ENCODE results near the gene CTDSPL. TPM values are rescaled to one million over a fixed set of nuclear protein-coding genes. Genes with fewer than 3 reads are reported as not detected.
A peak's percentile ranks its signal among the peaks of the same experiment; 100 is the strongest.

CTDSPL gene
- total and polyA plus RNA-seq, 2 of the 13 experiments (the other 11 are each of a cell fraction or from before 2014, with no cell fraction given): 26.1 to 142 TPM

DNA sequence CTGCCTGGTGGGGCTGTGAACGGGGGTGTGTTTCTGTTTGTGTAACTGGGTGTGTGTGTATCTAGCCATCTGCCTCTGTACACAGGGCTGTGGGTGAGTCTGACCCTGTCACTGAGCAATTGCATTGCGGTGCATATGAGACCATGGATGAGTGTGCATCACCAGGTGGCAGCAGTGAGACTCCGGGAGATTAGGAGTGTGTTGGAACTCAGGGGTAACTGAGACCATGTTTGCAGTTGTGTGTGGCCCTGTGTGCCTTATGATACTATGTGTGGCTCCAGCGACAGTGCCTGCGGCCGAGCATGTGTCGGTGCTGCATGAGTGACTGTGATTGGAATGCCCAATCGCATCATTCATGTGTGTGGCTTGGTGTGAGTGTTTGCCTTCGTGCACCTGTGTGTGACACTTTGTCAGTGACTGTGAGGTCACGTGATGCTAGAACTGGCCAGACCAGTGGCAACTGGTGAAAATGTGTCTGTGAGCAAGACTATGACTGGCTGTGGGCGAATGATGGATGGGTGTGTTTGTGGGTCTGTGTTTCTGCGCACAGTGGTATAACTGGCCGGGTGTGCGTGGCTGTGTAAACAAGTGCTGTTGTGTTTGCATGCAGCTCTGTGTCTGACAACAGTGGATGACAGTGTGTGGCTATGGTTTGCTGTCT is 142.9 kb downstream of the CTDSPL start (continued):
- TF ChIP-seq, protein P1, sequence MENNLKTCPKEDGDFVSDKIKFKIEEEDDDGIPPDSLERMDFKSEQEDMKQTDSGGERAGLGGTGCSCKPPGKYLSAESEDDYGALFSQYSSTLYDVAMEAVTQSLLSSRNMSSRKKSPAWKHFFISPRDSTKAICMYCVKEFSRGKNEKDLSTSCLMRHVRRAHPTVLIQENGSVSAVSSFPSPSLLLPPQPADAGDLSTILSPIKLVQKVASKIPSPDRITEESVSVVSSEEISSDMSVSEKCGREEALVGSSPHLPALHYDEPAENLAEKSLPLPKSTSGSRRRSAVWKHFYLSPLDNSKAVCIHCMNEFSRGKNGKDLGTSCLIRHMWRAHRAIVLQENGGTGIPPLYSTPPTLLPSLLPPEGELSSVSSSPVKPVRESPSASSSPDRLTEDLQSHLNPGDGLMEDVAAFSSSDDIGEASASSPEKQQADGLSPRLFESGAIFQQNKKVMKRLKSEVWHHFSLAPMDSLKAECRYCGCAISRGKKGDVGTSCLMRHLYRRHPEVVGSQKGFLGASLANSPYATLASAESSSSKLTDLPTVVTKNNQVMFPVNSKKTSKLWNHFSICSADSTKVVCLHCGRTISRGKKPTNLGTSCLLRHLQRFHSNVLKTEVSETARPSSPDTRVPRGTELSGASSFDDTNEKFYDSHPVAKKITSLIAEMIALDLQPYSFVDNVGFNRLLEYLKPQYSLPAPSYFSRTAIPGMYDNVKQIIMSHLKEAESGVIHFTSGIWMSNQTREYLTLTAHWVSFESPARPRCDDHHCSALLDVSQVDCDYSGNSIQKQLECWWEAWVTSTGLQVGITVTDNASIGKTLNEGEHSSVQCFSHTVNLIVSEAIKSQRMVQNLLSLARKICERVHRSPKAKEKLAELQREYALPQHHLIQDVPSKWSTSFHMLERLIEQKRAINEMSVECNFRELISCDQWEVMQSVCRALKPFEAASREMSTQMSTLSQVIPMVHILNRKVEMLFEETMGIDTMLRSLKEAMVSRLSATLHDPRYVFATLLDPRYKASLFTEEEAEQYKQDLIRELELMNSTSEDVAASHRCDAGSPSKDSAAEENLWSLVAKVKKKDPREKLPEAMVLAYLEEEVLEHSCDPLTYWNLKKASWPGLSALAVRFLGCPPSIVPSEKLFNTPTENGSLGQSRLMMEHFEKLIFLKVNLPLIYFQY (CRISPR knock-in tag; IDR thresholded peaks at IDR 0.05; ENCODE audit: borderline replicate concordance): peak; percentile 55; the same call in 1 of the 2 replicates
- TF ChIP-seq ZNF543 (CRISPR knock-in tag; IDR thresholded peaks at IDR 0.05): no peak; the same call in 1 of the 2 replicates
- peak; percentile 48; the same call in 1 of the 2 replicates for TF ChIP-seq CREB1 (IDR thresholded peaks at IDR 0.05)
- no peak for TF ChIP-seq CREB1 (CRISPR knock-in tag; IDR thresholded peaks at IDR 0.05)
- TF ChIP-seq ZBTB3 (CRISPR knock-in tag; IDR thresholded peaks at IDR 0.05; ENCODE audit: borderline replicate concordance, low read depth): no peak
- TF ChIP-seq, protein P2, sequence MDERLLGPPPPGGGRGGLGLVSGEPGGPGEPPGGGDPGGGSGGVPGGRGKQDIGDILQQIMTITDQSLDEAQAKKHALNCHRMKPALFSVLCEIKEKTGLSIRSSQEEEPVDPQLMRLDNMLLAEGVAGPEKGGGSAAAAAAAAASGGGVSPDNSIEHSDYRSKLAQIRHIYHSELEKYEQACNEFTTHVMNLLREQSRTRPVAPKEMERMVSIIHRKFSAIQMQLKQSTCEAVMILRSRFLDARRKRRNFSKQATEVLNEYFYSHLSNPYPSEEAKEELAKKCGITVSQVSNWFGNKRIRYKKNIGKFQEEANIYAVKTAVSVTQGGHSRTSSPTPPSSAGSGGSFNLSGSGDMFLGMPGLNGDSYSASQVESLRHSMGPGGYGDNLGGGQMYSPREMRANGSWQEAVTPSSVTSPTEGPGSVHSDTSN (CRISPR knock-in tag; IDR thresholded peaks at IDR 0.05): no peak
- TF ChIP-seq HDAC2 (CRISPR knock-in tag; IDR thresholded peaks at IDR 0.05): peak; percentile 75; the same call in 1 of the 2 replicates
- no peak for TF ChIP-seq IKZF1 (IDR thresholded peaks at IDR 0.05)
- TF ChIP-seq NONO (IDR thresholded peaks at IDR 0.05): no peak
- peak; percentile 52 for TF ChIP-seq NONO (CRISPR knock-in tag; conservative IDR thresholded peaks at IDR 0.05)
- TF ChIP-seq, protein P3, sequence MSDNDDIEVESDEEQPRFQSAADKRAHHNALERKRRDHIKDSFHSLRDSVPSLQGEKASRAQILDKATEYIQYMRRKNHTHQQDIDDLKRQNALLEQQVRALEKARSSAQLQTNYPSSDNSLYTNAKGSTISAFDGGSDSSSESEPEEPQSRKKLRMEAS (IDR thresholded peaks at IDR 0.05): peak; percentile 72; the same call in 1 of the 2 replicates
- TF ChIP-seq, protein P4, sequence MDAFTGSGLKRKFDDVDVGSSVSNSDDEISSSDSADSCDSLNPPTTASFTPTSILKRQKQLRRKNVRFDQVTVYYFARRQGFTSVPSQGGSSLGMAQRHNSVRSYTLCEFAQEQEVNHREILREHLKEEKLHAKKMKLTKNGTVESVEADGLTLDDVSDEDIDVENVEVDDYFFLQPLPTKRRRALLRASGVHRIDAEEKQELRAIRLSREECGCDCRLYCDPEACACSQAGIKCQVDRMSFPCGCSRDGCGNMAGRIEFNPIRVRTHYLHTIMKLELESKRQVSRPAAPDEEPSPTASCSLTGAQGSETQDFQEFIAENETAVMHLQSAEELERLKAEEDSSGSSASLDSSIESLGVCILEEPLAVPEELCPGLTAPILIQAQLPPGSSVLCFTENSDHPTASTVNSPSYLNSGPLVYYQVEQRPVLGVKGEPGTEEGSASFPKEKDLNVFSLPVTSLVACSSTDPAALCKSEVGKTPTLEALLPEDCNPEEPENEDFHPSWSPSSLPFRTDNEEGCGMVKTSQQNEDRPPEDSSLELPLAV (CRISPR knock-in tag; conservative IDR thresholded peaks at IDR 0.05; ENCODE audit: low read depth): no peak; the same call in 1 of the 2 replicates
- no peak for TF ChIP-seq MBD4 (IDR thresholded peaks at IDR 0.05; ENCODE audit: borderline replicate concordance, low read length)
- TF ChIP-seq CREM (IDR thresholded peaks at IDR 0.05): no peak; the same call in 1 of the 2 replicates
- no peak for TF ChIP-seq CREM (CRISPR knock-in tag; IDR thresholded peaks at IDR 0.05)
- no peak for TF ChIP-seq TCF7 (IDR thresholded peaks at IDR 0.05; ENCODE audit: low read depth)
- no peak for TF ChIP-seq ZNF484 (CRISPR knock-in tag; IDR thresholded peaks at IDR 0.05; ENCODE audit: borderline replicate concordance, low read depth)
- TF ChIP-seq, protein P5, sequence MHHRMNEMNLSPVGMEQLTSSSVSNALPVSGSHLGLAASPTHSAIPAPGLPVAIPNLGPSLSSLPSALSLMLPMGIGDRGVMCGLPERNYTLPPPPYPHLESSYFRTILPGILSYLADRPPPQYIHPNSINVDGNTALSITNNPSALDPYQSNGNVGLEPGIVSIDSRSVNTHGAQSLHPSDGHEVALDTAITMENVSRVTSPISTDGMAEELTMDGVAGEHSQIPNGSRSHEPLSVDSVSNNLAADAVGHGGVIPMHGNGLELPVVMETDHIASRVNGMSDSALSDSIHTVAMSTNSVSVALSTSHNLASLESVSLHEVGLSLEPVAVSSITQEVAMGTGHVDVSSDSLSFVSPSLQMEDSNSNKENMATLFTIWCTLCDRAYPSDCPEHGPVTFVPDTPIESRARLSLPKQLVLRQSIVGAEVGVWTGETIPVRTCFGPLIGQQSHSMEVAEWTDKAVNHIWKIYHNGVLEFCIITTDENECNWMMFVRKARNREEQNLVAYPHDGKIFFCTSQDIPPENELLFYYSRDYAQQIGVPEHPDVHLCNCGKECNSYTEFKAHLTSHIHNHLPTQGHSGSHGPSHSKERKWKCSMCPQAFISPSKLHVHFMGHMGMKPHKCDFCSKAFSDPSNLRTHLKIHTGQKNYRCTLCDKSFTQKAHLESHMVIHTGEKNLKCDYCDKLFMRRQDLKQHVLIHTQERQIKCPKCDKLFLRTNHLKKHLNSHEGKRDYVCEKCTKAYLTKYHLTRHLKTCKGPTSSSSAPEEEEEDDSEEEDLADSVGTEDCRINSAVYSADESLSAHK (CRISPR knock-in tag; IDR thresholded peaks at IDR 0.05; ENCODE audit: borderline replicate concordance): no peak
- TF ChIP-seq ZNF777 (CRISPR knock-in tag; IDR thresholded peaks at IDR 0.05): peak; percentile 42; the same call in 1 of the 2 replicates
- TF ChIP-seq ZNF124 (CRISPR knock-in tag; IDR thresholded peaks at IDR 0.05): no peak; the same call in 1 of the 2 replicates
- TF ChIP-seq KLF11 (CRISPR knock-in tag; IDR thresholded peaks at IDR 0.05): no peak
- TF ChIP-seq SMARCC2 (IDR thresholded peaks at IDR 0.05): no peak
- TF ChIP-seq ZNF562 (CRISPR knock-in tag; IDR thresholded peaks at IDR 0.05; ENCODE audit: borderline replicate concordance): no peak

Measured in HepG2 (cell line).